Activated naive CD8-positive, alpha-beta T cell treated with anti-CD3 and anti-CD28 coated beads, Interleukin-2, amount 10 ng/mL, durations not matched to agents 7 days and 5 days (primary cell): Measurements from ENCODE around the gene PRR12. TPM values are rescaled to one million over a fixed set of nuclear protein-coding genes. Genes with fewer than 3 reads are reported as not detected.

Experiments
- ATAC-seq: fragments of 150-1000 bp; cut with Tn5 transposase; one replicate; pipeline ENCODE4 v1.10.0; 2021; ENCODE audit warnings: low read depth, moderate library complexity
- POLR2A ChIA-PET: fragments of 350-600 bp; sonication (Branson Sonifier 250); formaldehyde crosslinking; loops from one replicate; lab custom pipeline; 2021; ENCODE audit warnings: antibody characterized with exemption; lab: Charles Lee
- DNase-seq: peaks from one replicate; pipeline ENCODE4 v3.0.0; 2021
- H3K27ac Mint-ChIP-seq: one replicate; pipeline ENCODE4 v1.8.0; 2022; ENCODE audit warnings: mild to moderate bottlenecking, mixed read lengths
- H3K27me3 Mint-ChIP-seq: one replicate; pipeline ENCODE4 v1.8.0; 2022; ENCODE audit warnings: mild to moderate bottlenecking, moderate library complexity, mixed read lengths
- H3K36me3 Mint-ChIP-seq: one replicate; pipeline ENCODE4 v1.8.0; 2021; ENCODE audit warnings: mild to moderate bottlenecking, mixed read lengths
- H3K4me1 Mint-ChIP-seq: one replicate; pipeline ENCODE4 v1.8.0; 2021; ENCODE audit warnings: mixed read lengths
- H3K4me3 Mint-ChIP-seq: one replicate; pipeline ENCODE4 v1.8.0; 2022; ENCODE audit warnings: mild to moderate bottlenecking, moderate library complexity, mixed read lengths
- H3K9me3 Mint-ChIP-seq: one replicate; pipeline ENCODE4 v1.8.0; 2021; ENCODE audit warnings: mixed read lengths
- total RNA-seq, 2 experiments: library from RNA; stranded (reverse); gene quantifications; one replicate each; pipeline ENCODE4 v1.2.3, GENCODE V29; 2021

PRR12 gene
- total RNA-seq, 2 experiments from 2014 or later: 49.7 TPM

DNA sequence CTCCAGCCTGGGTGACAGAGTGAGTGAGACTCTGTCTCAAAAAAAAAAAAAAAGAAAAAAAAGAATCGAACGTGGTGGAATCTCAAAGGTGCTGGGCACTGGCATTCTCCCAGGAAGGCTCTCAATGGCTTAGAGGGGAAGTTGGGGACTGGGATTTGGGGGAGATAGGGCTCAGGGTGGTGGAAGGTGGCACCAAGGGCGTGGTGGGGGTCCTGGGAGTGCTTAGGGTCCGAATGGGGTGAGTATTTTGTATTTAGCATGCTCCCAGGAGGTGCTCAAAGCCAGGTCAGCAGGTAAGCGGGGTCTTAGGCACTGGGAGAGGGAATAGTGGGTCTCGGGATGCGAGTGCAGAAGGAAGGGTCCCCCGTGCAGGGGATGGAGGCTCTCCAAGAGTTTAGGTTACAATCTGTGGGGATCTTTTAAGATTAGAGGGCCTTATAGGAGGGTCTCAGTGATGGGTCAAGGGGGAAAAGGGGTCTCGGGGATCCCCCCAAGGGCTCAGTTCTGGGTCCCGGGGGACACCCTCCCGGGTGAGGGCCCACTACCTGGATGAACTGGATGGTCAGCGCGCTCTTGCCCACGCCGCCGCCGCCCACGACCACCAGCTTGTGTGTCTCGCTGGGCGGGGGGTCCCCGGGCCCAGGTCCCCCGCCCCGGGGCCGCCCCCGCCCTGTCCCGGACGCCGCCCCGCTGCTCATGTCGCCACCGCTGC, 48.6 kb downstream of the PRR12 start:
- POLR2A ChIA-PET: interaction anchor here (0.6 to 6.5 kb wide), 16 partner anchors 9 to 646 kb away, joined by 3 to 68 read pairs (median 3); partner anchors contain the start of genes BCL2L12, GYS1, IRF3 and NOSIP
- Mint-ChIP-seq H3K27ac (peak overlapping the region; percentile 79), H3K9me3 (no peaks in the 10 kb centered on the region), H3K36me3 (peaks cover 6% of the 10 kb centered on the region), H3K27me3 (peaks cover 18% of the 10 kb centered on the region), H3K4me1 (peaks cover 42% of the 10 kb centered on the region), H3K4me3 (peak overlapping the region; percentile 94)
- ATAC-seq (no peak), DNase-seq (no peak)

DNA sequence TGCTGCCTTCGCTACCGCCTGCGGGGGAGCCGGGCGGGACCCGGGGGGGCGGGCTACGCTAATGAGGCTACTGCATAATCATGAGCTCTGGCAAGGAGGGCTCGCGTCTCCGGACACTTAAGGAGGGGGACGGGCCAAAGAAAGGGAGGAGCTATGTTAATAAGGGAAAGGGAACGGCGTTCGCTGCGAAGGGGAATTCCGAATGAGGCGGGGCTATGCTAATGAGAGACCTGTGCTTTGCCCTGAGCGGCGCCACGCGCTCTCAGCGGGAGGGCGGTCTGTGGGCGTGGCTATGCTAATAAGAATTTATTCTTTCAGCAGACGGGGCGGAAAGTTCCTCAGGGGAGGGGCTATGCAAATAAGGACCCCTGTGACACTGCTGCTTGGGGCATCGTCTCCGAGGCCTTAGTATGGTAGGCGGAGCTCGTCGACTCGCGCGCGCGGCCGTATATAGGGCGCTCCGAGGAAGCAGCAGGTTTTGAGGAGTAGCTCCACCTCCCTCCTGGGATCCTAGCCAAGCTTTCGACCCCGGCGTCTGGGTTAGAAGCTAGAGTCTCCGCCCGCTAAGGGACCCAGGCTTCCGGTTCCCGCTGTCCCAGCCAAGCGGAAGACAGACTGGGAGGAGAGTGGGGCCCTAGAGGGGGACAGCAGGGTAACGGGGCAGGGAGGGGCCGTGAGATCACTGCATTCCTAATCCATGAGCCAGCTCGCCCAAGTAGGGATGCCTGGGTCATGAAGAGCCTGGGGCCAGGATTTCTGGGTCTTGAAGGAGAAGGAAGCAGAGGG, 49.3 kb downstream of the PRR12 start, which contains the start of gene RRAS:
Gene RRAS (minus strand): TSS at position 31 of the 786 bp plus-strand sequence. CDS start 45 bp downstream, outside the sequence.
- peaks cover 44% of the 10 kb centered on the region for H3K4me1 Mint-ChIP-seq
- H3K9me3 Mint-ChIP-seq: no peaks in the 10 kb centered on the region
- peak; percentile 96 for DNase-seq
- H3K36me3 Mint-ChIP-seq: peaks cover 6% of the 10 kb centered on the region
- peak; percentile 73 for ATAC-seq
- peak within 1 kb of the TSS; percentile 94 for H3K4me3 Mint-ChIP-seq
- peak within 1 kb of the TSS; percentile 98 for H3K27ac Mint-ChIP-seq
- POLR2A ChIA-PET: interaction anchor here (0.5 to 6.5 kb wide), 18 partner anchors 9 to 647 kb away, joined by 3 to 68 read pairs (median 3); partner anchors contain the start of genes BCL2L12, GYS1, IRF3 and NOSIP
- peaks cover 18% of the 10 kb centered on the region for H3K27me3 Mint-ChIP-seq

DNA sequence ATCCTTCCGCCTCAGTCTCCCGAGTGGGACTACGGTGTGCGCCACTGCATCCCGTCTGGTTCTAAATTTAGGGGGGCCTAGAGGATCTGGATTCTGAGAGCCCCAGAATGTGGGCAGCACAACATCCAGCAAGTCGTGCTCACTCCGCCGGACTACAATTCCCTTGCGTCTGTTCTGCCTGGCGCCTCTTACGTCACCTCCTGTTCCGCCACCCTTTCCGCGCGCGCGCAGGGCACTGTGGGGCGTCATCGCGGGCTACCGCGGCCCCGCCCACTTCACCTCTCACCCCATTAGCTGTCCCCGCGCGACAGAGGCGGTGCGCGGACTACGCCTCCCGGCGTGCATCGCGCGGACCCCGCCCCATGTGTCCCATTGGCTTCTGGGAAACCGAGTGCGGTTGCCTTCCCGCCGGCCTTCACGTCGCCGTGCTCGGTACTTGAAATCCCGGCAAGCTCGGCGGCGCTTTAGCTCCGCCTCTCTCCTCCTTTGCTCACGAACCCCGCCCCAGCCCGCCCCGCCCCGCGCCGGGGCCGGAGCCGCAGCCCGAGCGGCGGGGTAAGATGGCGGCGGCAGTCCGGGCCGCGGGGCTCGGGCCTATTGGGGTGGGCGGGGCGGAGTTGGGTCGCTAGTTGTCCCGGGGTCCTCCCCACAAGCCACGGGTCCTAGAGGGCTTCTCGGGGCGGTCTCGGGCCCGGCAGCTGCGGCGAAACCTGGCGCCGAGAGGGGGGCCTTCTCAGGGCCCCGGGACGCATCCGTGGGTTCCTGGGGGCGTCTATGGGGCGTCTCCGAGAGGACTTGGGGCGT, 50.9 kb downstream of the PRR12 start, which contains the start of gene SCAF1:
Gene SCAF1 (plus strand): TSS at position 522 of the 804 bp plus-strand sequence. CDS start 2,818 bp downstream, outside the sequence.
- H3K27ac Mint-ChIP-seq: peak within 1 kb of the TSS; percentile 98
- H3K27me3 Mint-ChIP-seq: peaks cover 16% of the 10 kb centered on the region
- DNase-seq (peak; percentile 100), ATAC-seq (peak; percentile 52)
- H3K36me3 Mint-ChIP-seq: peaks cover 6% of the 10 kb centered on the region
- peak within 1 kb of the TSS; percentile 94 for H3K4me3 Mint-ChIP-seq
- H3K9me3 Mint-ChIP-seq: no peaks in the 10 kb centered on the region
- peaks cover 45% of the 10 kb centered on the region for H3K4me1 Mint-ChIP-seq
- POLR2A ChIA-PET: interaction anchor here (0.5 to 6.5 kb wide), 12 partner anchors 11 to 384 kb away, joined by 3 to 68 read pairs (median 4); partner anchors contain the start of genes BCL2L12, FUZ, IRF3 and NOSIP

DNA sequence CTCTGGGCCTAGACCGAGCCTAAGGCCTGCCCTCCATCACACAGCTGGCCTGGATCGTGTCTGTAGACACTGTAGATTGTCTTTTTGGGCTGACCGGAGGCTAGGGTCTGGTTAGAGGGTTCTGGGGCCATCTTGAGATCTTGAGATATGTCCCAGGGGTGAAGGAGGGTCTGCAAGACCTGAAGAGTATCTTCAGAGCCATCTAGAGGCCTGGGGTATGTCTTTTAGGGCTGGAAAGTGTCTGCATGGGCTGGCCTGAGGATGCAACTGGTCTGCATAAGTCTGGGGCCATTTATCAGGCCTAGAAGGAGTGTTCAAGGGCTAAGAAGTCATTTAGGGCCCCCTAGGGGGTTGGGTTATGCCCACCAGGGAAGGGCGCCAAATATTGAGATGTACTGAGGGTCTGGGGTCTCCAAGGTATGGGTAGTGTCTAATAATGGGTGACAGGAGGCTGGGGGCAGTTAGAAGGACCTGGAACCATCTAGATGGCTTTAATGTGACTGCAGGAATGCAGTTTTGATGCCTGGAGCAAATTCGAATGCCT, 51.6 kb downstream of the PRR12 start:
- POLR2A ChIA-PET: interaction anchor here (0.5 to 6.5 kb wide), 11 partner anchors 11 to 383 kb away, joined by 3 to 68 read pairs (median 4); partner anchors contain the start of genes BCL2L12, FUZ, IRF3 and NOSIP
- H3K4me3 Mint-ChIP-seq: peak overlapping the region; percentile 94
- H3K27ac Mint-ChIP-seq: peak overlapping the region; percentile 95
- peaks cover 6% of the 10 kb centered on the region for H3K36me3 Mint-ChIP-seq
- no peaks in the 10 kb centered on the region for H3K9me3 Mint-ChIP-seq
- peaks cover 16% of the 10 kb centered on the region for H3K27me3 Mint-ChIP-seq
- H3K4me1 Mint-ChIP-seq: peaks cover 45% of the 10 kb centered on the region
- ATAC-seq (no peak), DNase-seq (no peak)

DNA sequence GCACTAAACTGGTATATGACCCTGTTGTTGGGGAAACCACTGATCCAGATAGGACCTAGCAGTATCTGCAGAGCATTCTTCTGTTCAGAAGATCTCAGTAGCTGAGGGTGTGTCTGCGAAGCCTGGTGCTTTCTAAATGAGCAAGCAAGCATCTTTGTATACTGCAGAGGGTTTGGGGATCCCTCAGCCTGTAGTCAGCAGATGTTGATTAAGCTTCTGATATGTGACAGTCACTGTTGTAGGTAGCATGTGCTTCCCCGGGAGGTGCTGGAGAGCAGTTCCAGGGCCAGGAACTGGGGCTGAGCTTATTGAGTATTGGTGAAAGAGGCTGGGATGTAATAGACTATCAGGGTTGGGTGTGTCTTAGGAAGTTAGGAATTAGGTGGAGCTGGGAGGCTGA, 52.5 kb downstream of the PRR12 start:
- H3K36me3 Mint-ChIP-seq: peaks cover 6% of the 10 kb centered on the region
- ATAC-seq: no peak
- peaks cover 40% of the 10 kb centered on the region for H3K4me1 Mint-ChIP-seq
- POLR2A ChIA-PET: interaction anchor here (0.6 to 6.5 kb wide), 4 partner anchors 11 to 35 kb away, joined by 3 to 46 read pairs (median 4); partner anchors contain the start of genes BCL2L12 and IRF3
- H3K9me3 Mint-ChIP-seq: no peaks in the 10 kb centered on the region
- peak overlapping the region; percentile 94 for H3K4me3 Mint-ChIP-seq
- peak overlapping the region; percentile 7 for H3K27ac Mint-ChIP-seq
- H3K27me3 Mint-ChIP-seq: peaks cover 12% of the 10 kb centered on the region
- no peak for DNase-seq

DNA sequence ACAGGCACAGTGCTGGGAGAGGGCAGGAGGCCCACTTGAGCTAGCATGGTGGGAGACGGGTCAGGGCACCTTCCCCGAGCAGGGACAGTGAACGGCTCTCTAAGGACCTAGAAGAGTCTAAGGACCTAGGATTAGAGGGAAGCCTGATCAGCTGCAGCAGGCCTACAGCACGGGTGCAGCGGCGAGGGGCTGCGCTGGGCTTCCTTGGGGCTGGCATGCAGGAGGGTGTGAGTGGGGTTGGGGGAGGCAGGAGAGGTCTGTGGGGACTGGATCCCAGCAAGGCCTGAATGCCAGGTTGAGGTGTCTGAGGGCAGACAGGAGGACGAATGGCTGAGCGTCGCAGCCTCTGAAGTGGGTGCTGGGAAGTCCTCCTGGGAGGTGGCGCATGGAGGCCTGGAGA, 54.6 kb downstream of the PRR12 start:
- no peak overlapping the region for H3K4me3 Mint-ChIP-seq
- POLR2A ChIA-PET: interaction anchor here (6.5 kb wide), 1 partner anchor 18 kb away, joined by 46 read pairs; the partner anchor contains the start of genes BCL2L12 and IRF3
- DNase-seq (no peak), ATAC-seq (no peak)
- H3K27me3 Mint-ChIP-seq: no peaks in the 10 kb centered on the region
- no peaks in the 10 kb centered on the region for H3K9me3 Mint-ChIP-seq
- H3K36me3 Mint-ChIP-seq: peaks cover 6% of the 10 kb centered on the region
- H3K4me1 Mint-ChIP-seq: peaks cover 29% of the 10 kb centered on the region
- no peak overlapping the region for H3K27ac Mint-ChIP-seq

DNA sequence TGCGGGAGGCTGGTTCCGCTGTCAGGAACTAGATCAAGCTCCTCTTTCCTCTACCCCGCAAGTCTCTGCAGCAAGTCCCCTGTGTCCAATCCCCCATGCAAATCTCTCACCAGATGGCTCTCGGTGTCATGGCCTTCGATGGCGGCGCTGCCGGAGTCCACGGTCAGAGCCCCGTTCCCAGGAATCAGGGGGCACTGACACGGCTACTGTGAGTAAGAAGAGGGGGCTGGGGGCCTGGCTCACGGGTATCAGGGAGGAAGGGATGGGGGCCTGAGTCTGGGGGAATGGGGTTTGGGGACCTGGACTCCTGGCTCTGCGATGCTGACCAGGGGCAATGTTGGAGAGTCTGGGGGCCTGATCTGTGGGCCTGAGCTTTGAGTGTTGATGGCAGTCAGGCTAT, 55.0 kb downstream of the PRR12 start:
- no peak for ATAC-seq
- Mint-ChIP-seq H3K4me1 (peaks cover 25% of the 10 kb centered on the region), H3K9me3 (no peaks in the 10 kb centered on the region), H3K27me3 (no peaks in the 10 kb centered on the region), H3K4me3 (no peak overlapping the region), H3K36me3 (peaks cover 7% of the 10 kb centered on the region), H3K27ac (no peak overlapping the region)
- no peak for DNase-seq
- POLR2A ChIA-PET: interaction anchor here (6.5 kb wide), 1 partner anchor 18 kb away, joined by 46 read pairs; the partner anchor contains the start of genes BCL2L12 and IRF3

DNA sequence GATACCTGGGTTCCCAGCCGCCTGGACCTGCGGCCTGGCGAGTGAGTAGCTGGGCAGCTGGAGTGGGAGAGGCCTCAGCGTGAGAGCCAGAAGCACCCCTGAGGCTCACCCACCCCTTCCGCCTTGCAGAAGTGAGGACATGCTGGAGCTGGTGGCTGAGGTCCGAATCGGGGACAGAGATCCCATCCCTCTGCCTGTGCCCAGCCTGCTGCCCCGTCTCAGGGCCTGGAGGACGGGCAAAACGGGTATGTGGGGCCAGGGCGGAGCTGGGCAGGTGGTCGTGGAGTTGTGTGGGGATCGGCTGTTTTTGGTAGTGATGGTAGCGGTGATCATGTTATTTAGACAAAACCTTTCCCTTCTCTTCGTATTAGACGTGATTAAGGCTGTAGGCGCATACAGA, 55.6 kb downstream of the PRR12 start:
- H3K36me3 Mint-ChIP-seq: peaks cover 7% of the 10 kb centered on the region
- H3K4me1 Mint-ChIP-seq: peaks cover 23% of the 10 kb centered on the region
- no peak overlapping the region for H3K27ac Mint-ChIP-seq
- DNase-seq (no peak), ATAC-seq (no peak)
- no peaks in the 10 kb centered on the region for H3K9me3 Mint-ChIP-seq
- H3K4me3 Mint-ChIP-seq: no peak overlapping the region
- H3K27me3 Mint-ChIP-seq: no peaks in the 10 kb centered on the region
- POLR2A ChIA-PET: interaction anchor here (0.5 kb wide), 1 partner anchor 30 kb away, joined by 3 read pairs; no protein-coding TSS in a partner anchor

DNA sequence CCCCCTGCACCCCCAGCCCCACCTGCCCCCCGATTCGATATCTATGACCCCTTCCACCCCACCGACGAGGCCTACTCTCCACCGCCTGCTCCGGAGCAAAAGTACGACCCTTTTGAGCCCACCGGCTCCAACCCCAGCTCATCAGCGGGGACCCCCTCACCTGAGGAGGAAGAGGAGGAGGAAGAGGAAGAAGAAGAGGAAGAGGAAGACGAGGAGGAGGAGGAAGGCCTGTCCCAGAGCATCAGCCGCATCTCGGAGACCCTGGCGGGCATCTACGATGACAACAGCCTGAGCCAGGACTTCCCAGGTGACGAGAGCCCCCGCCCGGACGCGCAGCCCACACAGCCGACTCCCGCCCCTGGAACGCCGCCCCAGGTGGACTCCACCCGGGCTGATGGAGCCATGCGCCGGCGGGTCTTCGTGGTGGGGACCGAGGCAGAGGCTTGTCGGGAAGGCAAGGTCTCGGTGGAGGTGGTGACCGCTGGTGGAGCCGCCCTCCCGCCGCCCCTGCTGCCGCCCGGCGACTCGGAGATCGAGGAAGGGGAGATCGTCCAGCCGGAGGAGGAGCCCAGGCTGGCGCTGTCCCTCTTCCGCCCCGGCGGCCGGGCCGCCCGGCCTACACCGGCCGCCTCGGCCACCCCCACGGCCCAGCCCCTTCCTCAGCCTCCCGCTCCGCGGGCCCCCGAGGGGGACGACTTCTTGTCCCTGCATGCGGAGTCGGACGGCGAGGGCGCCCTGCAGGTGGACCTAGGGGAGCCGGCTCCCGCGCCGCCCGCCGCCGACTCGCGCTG, 60.2 kb downstream of the PRR12 start:
- POLR2A ChIA-PET: no interaction called here
- ATAC-seq (no peak), DNase-seq (no peak)
- Mint-ChIP-seq H3K9me3 (no peaks in the 10 kb centered on the region), H3K36me3 (peaks cover 2% of the 10 kb centered on the region), H3K4me3 (no peak overlapping the region), H3K27me3 (no peaks in the 10 kb centered on the region), H3K4me1 (no peaks in the 10 kb centered on the region), H3K27ac (no peak overlapping the region)

DNA sequence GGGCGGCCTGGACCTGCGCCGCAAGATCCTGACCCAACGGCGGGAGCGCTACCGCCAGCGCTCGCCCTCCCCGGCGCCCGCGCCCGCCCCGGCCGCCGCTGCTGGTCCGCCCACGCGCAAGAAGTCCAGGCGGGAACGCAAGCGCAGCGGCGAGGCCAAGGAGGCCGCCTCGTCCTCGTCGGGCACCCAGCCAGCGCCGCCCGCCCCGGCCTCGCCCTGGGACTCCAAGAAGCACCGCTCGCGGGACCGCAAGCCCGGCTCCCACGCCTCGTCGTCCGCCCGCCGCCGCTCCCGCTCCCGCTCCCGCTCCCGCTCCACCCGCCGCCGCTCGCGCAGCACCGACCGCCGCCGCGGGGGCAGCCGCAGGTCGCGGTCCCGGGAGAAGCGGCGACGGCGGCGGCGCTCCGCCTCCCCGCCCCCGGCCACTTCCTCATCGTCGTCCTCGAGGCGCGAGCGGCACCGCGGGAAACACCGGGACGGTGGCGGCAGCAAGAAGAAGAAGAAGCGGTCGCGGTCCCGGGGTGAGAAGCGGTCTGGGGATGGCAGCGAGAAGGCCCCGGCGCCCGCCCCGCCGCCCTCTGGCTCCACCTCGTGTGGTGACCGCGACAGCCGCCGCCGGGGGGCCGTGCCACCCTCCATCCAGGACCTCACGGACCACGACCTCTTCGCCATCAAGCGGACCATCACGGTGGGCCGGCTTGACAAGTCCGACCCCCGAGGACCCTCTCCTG, 61.0 kb downstream of the PRR12 start:
- no peaks in the 10 kb centered on the region for H3K9me3 Mint-ChIP-seq
- no peak overlapping the region for H3K27ac Mint-ChIP-seq
- H3K27me3 Mint-ChIP-seq: no peaks in the 10 kb centered on the region
- POLR2A ChIA-PET: no interaction called here
- H3K36me3 Mint-ChIP-seq: peaks cover 5% of the 10 kb centered on the region
- H3K4me1 Mint-ChIP-seq: no peaks in the 10 kb centered on the region
- ATAC-seq (no peak), DNase-seq (no peak)
- no peak overlapping the region for H3K4me3 Mint-ChIP-seq
